ENCODE measurements around the gene SERPING1.

SERPING1 gene

GRCh38 chr11:57597461-57597915, at the start of gene SERPING1:
SERPING1 (plus strand) TSS chr11:57597685; CDS start chr11:57598271, 586 bp downstream.
- no peak for DNase-seq

DNA sequence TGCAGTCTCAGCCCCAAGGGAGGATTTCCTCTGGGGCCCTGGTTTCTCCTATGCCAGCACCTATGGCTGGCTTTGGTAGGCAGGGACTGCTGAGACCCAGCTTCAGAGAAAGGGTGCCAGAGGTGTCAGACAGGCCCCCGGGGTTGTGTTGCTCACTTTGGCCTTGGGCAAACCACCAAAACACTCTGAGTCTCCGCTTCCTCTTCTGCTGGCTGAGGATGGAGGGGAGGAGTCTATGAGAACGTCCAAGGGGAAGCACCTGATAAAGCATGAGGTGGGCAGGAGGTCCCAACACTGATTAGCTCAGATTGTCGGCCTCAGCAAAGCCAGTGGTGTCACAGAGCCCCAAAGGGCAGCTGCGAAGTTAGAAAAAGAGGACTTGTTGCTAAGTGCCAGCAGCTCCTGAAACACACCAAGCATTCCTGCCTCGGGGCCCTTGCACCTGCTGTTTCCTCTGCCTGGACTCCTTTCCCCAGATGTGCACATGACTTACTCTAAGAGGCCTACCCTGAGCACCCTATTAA, 49.6 kb upstream of the SERPING1 start:
- DNase-seq: no peak

DNA sequence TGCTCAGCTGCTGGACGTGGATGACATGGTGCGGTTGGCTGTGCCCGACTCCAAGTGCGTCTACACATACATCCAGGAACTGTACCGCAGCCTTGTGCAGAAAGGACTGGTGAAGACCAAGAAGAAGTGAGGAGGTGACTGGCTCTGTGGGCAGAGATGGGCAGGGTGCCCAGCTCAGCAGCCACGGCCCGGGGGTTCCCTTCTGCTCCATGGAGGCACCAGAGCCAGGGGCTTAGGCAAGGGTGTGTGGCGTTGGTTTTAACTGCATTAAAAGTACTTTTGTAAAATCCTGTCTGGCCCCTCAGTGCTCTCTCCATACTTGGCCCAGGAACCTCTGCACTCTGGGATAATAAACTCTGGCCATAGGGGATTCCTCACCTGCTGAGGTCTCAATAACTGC, 47.5 kb upstream of the SERPING1 start:
- no peak for DNase-seq

DNA sequence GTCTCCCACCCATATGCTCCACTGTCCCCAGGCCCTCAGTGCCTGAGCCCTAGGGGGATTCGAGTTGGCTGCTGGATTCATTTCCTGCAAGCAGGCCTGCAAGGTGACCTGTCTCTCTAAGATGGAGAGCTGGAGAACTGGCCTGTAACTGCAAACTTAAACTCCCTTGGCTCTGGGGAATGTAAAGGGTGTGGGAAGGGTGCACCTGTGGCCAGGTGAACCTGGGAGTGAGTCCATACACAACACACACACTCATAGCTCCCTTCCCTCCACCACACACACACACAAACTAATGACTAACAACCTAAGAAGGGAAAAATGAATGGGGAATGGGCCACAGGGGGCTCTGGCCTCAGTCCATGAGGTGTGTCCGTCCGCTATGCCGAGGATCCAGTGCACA, 45.5 kb upstream of the SERPING1 start:
- no peak for DNase-seq

- no peak for DNase-seq
These were observed 45.0 kb upstream of the SERPING1 start for GRCh38 chr11:57552479-57552878.

DNA sequence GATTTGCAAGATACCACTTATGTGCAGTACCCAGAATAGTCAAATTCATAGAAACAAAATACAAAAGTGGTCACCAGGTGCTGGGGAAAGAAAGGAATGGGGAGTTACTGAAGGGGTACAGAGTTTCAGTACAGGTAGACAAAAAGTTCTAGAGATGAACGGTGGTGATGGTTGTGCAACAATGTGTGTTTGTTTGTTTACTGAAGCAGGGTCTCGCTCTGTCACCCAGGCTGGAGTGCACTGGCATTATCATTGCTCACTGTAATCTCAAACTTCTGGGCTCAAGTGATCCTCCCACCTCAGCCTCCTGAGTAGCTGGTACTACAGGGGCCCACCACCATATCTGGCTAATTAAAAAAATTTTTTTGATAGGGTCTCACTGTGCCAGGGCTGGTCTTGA, 42.1 kb upstream of the SERPING1 start:
- no peak for DNase-seq

GRCh38 chr11:57556041-57556440, 41.4 kb upstream of the SERPING1 start:
- no peak for DNase-seq

GRCh38 chr11:57560146-57560545, 37.3 kb upstream of the SERPING1 start:
- DNase-seq: peak; percentile 9

DNA sequence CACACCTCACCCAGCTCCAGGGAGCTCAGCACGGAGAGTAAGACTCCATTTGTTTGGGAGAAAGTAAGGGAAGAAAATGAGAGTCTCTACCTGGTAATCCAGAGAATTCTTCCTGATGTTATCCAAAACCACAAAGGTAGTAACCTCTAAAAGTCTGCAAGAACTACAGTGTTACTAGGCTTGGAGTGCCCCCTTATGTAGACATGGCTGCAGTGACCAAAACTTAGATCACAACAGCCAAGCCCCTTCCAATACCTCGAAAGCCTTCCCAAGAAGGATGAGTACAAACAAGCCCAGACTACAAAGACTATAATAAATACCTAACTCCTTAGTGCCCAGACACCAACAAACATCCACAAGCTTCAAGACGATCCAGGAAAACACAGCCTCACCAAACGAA, 34.9 kb upstream of the SERPING1 start:
- no peak for DNase-seq

GRCh38 chr11:57566005-57566904, 31.2 kb upstream of the SERPING1 start:
- DNase-seq: peak; percentile 5

DNA sequence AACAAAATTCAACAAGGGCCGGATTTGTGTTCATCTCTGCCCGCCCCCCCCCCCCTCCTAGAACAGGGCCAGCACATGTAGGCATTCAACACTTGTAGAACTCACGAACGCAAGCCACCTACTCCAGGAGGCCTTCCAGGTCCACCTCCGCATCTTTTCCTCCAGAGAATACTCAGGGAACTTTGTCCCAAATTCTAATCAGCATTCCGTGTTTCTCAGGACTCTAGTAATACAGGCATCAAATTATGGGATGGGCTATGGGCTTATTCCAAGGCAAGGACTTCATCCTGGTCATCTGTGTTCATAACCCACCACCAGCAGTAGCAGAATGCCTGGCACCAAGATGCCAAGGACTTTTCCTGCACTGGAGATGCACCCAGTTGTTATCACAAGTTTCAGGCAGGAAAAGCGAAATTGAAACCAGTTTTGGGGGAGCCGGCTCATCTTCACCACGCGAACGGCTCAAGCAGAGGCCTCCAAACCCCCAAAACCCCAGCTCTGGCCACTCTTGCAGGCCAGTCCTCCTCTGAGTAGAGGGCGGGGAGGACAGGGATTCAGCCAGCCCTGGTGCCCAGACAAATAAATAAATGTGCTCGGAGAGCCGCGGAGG, 30.5 kb upstream of the SERPING1 start:
- no peak for DNase-seq

GRCh38 chr11:57567515-57568329, 29.8 kb upstream of the SERPING1 start, which contains the start of gene UBE2L6:
UBE2L6 (minus strand) TSS chr11:57567672; CDS start chr11:57567611, 61 bp downstream.
- peak; percentile 60 for DNase-seq

- no peak for DNase-seq
These were observed 29.1 kb upstream of the SERPING1 start for GRCh38 chr11:57568330-57568766.

GRCh38 chr11:57571606-57572005, 25.9 kb upstream of the SERPING1 start:
- DNase-seq: no peak

- DNase-seq: no peak
These were observed 23.4 kb upstream of the SERPING1 start for GRCh38 chr11:57574061-57574460.

GRCh38 chr11:57584341-57584740, 13.1 kb upstream of the SERPING1 start:
- no peak for DNase-seq

DNA sequence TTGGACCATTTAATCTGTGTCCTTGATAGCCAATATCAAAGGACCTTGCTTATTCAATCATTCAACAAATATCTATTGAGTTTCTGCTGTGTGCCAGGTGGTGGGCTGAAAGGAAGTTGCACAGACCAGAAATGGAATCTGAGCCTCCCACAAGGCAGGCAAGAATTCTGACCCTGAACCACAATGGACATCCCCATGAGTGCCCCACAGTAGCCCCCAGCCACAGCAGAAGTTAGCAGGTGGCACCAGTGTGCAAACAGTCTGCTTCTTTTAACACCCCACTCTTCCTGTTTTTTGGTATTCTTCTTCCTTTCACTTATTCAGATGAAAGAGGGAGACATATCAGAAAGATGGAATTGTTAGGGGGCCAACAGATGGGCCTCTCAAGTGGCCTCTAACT, 12.2 kb upstream of the SERPING1 start:
- no peak for DNase-seq

GRCh38 chr11:57586711-57587245, 10.7 kb upstream of the SERPING1 start:
- DNase-seq: no peak

DNA sequence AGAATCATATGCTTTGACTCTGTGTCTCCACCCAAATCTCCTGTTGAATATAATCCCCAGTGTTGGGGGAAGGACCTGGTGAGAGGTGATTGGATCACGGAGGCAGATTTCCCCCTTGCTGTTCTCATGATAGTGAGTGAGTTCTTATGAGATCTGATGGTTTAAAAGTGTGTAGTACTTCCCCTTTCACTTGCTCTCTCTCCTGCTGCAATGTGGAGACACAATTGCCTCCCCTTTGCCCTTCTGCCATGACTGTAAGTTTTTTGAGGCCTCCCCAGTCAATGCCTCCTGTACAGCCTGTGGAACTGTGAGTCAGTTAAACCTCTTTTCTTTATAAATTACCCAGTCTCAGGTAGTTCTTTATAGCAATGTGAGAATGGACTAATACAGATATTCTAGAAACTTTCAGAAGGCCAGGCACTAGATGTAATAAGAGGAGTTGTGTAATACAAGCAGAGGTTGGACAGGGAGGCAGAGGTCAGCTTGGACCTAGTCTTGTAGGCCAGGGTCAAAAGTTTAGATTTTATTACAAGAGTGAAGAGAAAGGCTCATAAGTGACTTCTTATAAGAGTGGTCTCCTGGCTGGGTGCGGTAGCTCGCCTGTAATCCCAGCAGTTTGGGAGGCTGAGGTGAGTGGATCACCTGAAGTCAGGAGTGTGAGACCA, 9.3 kb upstream of the SERPING1 start:
- DNase-seq: no peak

DNA sequence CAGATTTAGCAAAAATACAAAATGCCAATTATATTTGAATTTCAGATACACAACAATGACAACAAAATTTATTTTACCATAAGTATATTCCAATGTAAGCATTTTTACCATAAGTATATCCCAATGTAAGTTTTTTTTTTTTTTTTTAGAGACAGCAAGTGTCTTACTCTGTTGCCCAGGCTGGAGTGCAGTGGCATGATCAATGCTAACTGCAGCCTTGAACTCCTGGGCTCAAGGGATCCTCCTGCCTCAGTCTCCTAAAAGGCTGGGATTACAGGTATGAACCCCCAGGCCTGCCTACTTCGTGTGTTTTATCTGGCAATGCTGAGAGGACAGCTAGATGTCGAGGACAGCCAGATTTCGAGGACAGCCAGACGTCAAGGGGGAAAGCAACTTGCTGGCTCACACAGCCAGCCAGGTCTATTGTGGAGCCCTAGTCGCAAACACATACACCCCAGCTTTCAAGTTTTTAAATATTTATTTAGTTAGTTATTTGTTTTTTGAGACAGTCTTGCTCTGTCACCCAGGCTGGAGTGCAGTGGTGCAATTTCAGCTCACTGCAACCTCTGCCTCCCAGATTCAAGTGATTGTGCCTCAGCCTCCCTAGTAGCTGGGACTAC, 1.1 kb upstream of the SERPING1 start:
- DNase-seq: no peak

Measured in NCI-H510A (cell line).